NT2/D1 (cell line): ENCODE data around the gene SLC17A5.

Experiments used
- DNase-seq: peaks from one replicate; pipeline ENCODE4 v3.0.0-alpha.2; 2011; ENCODE audit warnings: low read depth, low spot score
- H3K27me3 ChIP-seq: 2 replicates; pipeline ENCODE4 v1.6.0; 2011; ENCODE audit warnings: mild to moderate bottlenecking; ENCODE audit not compliant: insufficient read length, insufficient read depth
- H3K36me3 ChIP-seq: 2 replicates; pipeline ENCODE4 v1.6.1; 2011; ENCODE audit warnings: mild to moderate bottlenecking, low read length, mixed read lengths; ENCODE audit not compliant: insufficient read depth, insufficient read length
- H3K4me1 ChIP-seq: 2 replicates; pipeline ENCODE4 v1.5.1; 2011; ENCODE audit not compliant: insufficient read depth, insufficient read length
- H3K4me3 ChIP-seq: 2 replicates; pipeline ENCODE4 v1.5.1; 2011; ENCODE audit warnings: low read depth; ENCODE audit not compliant: insufficient read length
- H3K9ac ChIP-seq: 2 replicates; pipeline ENCODE4 v1.6.0; 2011; ENCODE audit warnings: low read depth; ENCODE audit not compliant: insufficient read length
- H3K9me3 ChIP-seq: 2 replicates; pipeline ENCODE4 v1.5.1; 2011; ENCODE audit warnings: mild to moderate bottlenecking, low read length; ENCODE audit not compliant: insufficient read depth
- SUZ12 ChIP-seq: IDR thresholded peaks from 2 replicates; pipeline ENCODE4 v1.6.1; 2011; ENCODE audit not compliant: insufficient read length, insufficient read depth; ENCODE audit errors: extremely low read depth
- YY1 ChIP-seq: IDR thresholded peaks from 2 replicates; pipeline ENCODE4 v1.6.1; 2011; ENCODE audit not compliant: insufficient read length, insufficient read depth
- ZNF274 ChIP-seq: IDR thresholded peaks from 2 replicates; pipeline ENCODE4 v1.6.1; 2011; ENCODE audit warnings: mild to moderate bottlenecking, low read depth, low read length

Gene SLC17A5

DNA sequence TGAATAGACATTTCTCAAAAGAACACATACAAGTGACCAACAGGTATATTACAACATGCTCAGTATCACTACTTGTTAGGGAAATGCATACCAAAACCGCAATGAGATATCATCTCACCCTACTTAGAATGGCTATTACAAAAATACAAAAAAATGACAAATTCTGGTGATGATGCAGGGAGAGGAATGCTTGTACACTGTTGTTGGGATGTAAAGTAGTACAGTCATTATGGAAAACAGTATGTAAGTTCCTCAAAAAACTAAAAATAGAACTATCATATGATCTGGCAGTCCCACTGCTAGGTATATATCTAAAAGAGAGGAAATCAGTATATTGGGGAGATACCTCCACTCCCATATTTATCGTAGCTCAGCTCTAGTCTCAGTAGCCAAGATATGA lies 10.9 kb upstream of the SLC17A5 start:
- TF ChIP-seq ZNF274 (no peak), YY1 (no peak), SUZ12 (no peak)
- Histone ChIP-seq H3K4me3 (no peak overlapping the region), H3K4me1 (no peaks in the 10 kb centered on the region), H3K9ac (no peak overlapping the region), H3K27me3 (no peaks in the 10 kb centered on the region), H3K36me3 (no peaks in the 10 kb centered on the region), H3K9me3 (no peaks in the 10 kb centered on the region; the same call in 1 of the 2 replicates)
- no peak for DNase-seq

DNA sequence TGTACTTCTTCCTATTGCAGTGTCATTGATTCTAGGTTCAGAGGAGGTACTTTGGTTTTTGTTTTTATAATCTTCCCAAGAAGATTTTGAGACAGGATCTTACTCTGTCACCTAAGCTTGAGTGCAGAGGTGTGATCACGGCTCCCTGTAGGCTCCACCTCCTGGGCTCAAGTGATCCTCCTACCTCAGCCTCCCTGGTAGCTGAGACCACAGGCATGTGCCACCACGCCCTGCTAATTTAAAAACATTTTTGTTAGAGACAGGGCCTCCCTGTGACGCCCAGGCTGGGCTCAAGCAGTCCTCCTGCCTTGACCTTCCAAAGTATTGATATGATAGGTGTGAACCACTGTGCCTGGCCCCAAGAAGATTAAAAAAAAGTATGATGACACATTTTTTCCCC lies 3.4 kb upstream of the SLC17A5 start:
- no peaks in the 10 kb centered on the region for H3K4me1 ChIP-seq
- H3K9ac ChIP-seq: no peak overlapping the region
- no peak overlapping the region for H3K4me3 ChIP-seq
- DNase-seq: no peak
- no peaks in the 10 kb centered on the region for H3K27me3 ChIP-seq
- no peaks in the 10 kb centered on the region for H3K36me3 ChIP-seq
- TF ChIP-seq YY1 (no peak), ZNF274 (no peak), SUZ12 (no peak)
- no peaks in the 10 kb centered on the region; the same call in 1 of the 2 replicates for H3K9me3 ChIP-seq

DNA sequence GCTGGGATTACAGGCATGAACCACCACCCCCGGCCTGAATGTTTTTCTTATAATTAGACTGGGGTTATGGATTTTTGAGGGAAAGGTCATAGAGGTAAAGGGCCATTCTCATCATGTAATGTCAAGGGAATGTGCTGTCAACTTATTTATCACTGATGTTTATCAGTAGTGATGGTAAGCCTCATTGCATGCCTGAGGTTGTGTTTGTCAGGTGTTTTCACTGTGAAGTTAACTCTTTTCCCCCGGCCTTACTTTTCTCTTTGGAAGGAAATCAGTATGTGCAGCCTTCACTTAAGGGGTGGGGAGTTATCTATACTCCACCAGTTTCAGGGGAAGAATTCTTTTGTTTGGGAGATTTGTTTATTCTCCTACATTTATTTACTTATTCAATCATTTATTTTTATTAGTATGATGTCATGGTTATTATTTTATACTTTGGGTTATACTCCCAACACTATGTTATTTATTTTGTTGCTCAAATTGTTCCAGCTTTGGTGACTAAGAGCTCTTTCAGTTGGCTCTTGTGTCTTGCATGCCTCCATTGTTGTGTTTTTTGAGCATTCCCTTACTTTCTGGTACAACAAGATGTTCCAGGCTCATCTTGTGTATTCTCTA lies 2.8 kb upstream of the SLC17A5 start:
- Histone ChIP-seq H3K9me3 (no peaks in the 10 kb centered on the region; the same call in 1 of the 2 replicates), H3K36me3 (no peaks in the 10 kb centered on the region), H3K4me3 (no peak overlapping the region), H3K9ac (no peak overlapping the region), H3K4me1 (no peaks in the 10 kb centered on the region), H3K27me3 (no peaks in the 10 kb centered on the region)
- TF ChIP-seq ZNF274: no peak
- TF ChIP-seq SUZ12: no peak
- TF ChIP-seq YY1: no peak
- DNase-seq: no peak

DNA sequence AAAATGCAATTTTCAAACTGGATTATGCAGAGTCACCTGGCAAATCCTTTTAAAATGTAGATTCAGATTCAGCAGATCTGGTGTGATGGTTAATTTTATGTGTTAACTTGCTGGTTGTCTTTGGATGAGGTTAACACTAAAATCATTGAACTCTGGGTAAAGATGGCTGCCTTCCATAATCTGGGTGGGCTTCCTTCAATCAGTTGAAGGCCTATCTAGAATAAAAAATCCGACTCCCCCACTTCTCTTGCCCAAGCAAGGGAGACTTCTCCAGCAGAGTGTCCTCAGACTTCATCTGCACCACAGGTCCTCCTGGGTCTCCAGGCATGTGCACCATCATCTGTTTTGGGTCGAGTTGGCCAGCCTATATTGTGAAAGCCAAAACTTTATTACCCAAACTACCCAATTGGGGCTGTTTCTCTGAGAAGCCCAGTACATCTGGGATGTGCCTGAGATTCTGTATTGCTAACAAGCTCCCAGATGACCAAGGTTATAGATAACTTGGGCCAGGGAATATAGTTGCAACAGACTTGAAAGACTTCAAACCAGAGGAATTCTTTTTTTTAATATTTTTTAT lies 1.6 kb upstream of the SLC17A5 start:
- no peaks in the 10 kb centered on the region for H3K27me3 ChIP-seq
- no peak for DNase-seq
- no peaks in the 10 kb centered on the region; the same call in 1 of the 2 replicates for H3K9me3 ChIP-seq
- no peak overlapping the region for H3K9ac ChIP-seq
- no peak overlapping the region for H3K4me3 ChIP-seq
- no peaks in the 10 kb centered on the region for H3K4me1 ChIP-seq
- TF ChIP-seq ZNF274 (no peak), YY1 (no peak), SUZ12 (no peak)
- no peaks in the 10 kb centered on the region for H3K36me3 ChIP-seq

DNA sequence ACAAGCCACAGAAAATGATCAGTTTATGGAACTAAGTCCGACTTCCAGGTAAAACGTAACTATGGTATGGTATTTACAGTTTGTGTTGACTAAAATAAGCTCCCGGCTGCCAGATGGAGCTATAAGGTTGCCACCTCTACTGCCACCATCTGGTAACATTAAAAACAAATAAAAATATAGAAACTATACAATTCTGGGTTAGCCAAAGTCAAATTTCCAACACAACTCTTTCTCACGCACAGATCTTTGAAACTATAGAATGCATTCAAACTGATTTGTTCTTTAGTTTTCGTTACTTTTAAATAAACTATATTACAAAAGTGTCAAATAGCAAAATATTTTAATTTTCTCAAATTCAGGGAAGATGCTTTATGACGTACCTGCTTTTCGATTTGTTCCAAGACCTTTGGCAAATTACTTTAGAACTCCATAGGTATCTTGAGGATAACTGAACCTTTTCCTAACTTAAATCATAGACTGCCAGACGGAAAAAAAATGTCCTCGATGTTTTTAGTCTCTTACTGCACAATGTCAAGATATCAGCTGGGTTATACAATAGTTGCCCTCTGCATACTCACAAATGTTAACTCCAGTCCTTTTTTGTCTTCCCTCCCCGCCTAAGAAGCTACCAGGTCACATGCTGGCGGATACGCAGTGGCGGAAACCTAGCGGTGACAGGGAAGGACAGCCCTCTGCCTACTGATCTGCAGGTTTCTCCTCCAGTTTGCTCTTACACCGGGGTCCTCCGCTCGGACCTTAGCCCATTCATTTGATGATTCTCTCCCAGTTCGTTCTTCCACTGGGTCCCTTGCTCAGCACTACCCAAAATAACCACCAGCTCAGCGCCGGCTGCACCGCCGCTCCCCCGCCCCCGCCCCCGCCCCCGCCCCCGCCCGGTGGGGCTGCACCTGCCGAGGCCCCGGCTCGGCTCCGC lies 888 bp downstream of the SLC17A5 start:
- Histone ChIP-seq H3K4me1 (no peaks in the 10 kb centered on the region), H3K9me3 (no peaks in the 10 kb centered on the region), H3K27me3 (no peaks in the 10 kb centered on the region), H3K36me3 (no peaks in the 10 kb centered on the region), H3K9ac (peak overlapping the region; percentile 70), H3K4me3 (peak overlapping the region; percentile 75)
- TF ChIP-seq ZNF274 (no peak), YY1 (no peak), SUZ12 (no peak)
- no peak for DNase-seq

DNA sequence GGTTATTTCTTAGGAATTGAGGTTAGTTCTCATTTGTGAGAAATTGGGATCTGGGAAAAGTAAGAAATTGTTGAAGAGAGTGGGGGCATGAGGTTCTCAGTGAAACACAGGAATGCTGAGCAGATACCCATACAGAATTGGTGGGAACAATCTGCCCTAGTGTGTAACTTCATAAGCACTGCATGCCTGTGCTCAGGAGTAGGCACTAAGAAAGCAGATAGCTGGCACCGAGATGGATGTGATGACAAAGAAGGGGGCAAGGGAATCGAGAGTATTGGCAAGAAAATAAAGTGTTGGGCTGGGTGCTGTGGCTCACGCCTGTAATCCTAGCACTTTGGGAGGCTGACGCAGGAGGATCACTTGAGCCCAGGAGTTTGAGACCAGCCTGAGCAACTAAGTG lies 4.0 kb downstream of the SLC17A5 start:
- Histone ChIP-seq H3K36me3 (peaks cover 4% of the 10 kb centered on the region), H3K4me1 (no peaks in the 10 kb centered on the region), H3K9ac (no peak overlapping the region), H3K4me3 (no peak overlapping the region), H3K27me3 (no peaks in the 10 kb centered on the region), H3K9me3 (no peaks in the 10 kb centered on the region)
- TF ChIP-seq SUZ12: no peak
- TF ChIP-seq ZNF274: no peak
- DNase-seq: no peak

DNA sequence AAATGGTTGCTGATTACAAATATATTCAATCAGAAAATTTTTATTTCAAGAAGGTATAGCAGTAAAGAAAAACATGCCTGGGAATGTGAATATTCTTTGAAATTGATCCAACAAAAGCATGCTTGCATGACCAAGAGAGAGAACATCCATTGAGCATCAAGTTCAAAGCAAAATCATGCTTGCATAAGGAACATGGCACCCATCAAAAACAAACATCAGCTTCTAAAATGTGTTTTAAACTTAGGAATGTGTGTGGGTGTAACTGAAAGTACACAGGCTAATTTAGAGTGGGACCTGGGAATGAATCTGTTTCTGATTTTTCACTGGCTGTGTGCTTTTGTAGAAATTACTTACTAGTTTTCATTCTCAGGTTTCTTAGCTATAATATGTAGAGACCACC lies 5.6 kb downstream of the SLC17A5 start:
- Histone ChIP-seq H3K36me3 (peaks cover 4% of the 10 kb centered on the region), H3K4me1 (no peaks in the 10 kb centered on the region), H3K9me3 (no peaks in the 10 kb centered on the region), H3K4me3 (no peak overlapping the region), H3K9ac (no peak overlapping the region), H3K27me3 (no peaks in the 10 kb centered on the region)
- DNase-seq: no peak
- no peak for TF ChIP-seq YY1
- TF ChIP-seq ZNF274: no peak
- TF ChIP-seq SUZ12: no peak
